ENCODE measurements around the gene CDHR4. TPM values are rescaled to one million over a fixed set of nuclear protein-coding genes. Genes with fewer than 3 reads are reported as not detected.
"Not testable (repeated sequence)": the region's sequence is repeated elsewhere in the genome, so short reads cannot be mapped to it uniquely, and the experiment has no call there.

Gene CDHR4
- total and polyA plus RNA-seq, 11 donors: not detected

DNA sequence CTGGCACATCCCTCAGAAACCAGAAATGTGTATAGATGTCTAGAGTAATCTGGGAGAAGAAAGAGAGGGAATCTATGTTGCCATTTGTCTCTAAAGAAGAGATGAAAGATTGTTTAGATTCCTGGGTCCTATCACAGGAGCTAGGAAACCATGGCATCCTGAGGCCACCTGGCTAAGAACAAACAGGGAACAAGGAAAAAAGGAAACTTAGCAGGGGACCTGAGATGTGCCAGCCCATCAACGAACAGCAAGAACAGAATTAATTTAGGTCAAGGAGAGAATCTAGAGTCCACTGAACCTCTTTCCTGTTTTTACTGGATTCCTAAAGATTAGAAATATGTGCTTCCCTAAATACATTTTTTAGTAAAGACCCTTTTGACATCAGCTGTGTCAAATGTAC, 43.6 kb downstream of the CDHR4 start:
- no peak overlapping the region for H3K27ac ChIP-seq
- peaks cover 0 to 43% (median 6%) of the 10 kb centered on the region in 12 donors for H3K4me1 ChIP-seq
- intact Hi-C loops (cut with DNase I): no loop called here
- no peaks in the 10 kb centered on the region for H3K9me3 ChIP-seq
- H3K36me3 ChIP-seq: peaks cover 0 to 7% (median 0%) of the 10 kb centered on the region in 9 donors
- H3K27me3 ChIP-seq: no peaks in the 10 kb centered on the region
- DNase-seq (no peak), ATAC-seq (no peak)
- 67 to 74% (median 70%) methylated on average over 1 of the region's 1 CpG for WGBS, 4 donors
- TF ChIP-seq CTCF (IDR thresholded peaks at IDR 0.05) (no peak), POLR2A (IDR thresholded peaks at IDR 0.05) (no peak)
- no peak overlapping the region for H3K4me3 ChIP-seq

- ATAC-seq (no peak), DNase-seq (no peak)
- Histone ChIP-seq H3K27me3 (no peaks in the 10 kb centered on the region), H3K36me3 (peaks cover 0 to 9% (median 0%) of the 10 kb centered on the region in 9 donors), H3K4me1 (peaks cover 0 to 51% (median 8%) of the 10 kb centered on the region in 12 donors), H3K27ac (no peak overlapping the region), H3K4me3 (no peak overlapping the region), H3K9me3 (no peaks in the 10 kb centered on the region)
- TF ChIP-seq POLR2A (IDR thresholded peaks at IDR 0.05) (no peak), CTCF (IDR thresholded peaks at IDR 0.05) (no peak)
- WGBS, 4 donors: 61 to 79% (median 69%) methylated on average over 1 of the region's 1 CpG
- intact Hi-C loops (cut with DNase I): no loop called here
Measured at GRCh38 chr3:49754536-49754935, 45.1 kb downstream of the CDHR4 start.

DNA sequence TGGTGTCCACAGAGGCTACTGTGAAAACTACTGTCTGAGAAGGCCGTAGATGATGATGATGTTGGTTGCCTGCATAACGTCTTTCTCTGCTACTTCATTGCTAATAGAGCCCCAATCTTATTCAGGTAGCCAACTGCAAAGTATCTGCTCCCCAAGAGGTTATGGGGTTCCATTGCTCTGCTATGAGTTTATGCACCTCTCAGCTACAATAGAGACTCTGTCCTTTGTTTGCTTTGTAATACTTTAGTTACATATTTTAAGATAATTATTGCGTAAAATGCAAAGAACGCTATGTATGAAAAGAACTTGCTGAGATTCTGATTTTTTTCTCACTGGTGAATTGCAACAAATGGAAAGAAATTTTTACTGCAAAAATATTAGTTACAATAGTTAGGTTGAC, 48.2 kb downstream of the CDHR4 start:
- Histone ChIP-seq H3K27ac (no peak overlapping the region), H3K27me3 (no peaks in the 10 kb centered on the region), H3K4me1 (peaks cover 0 to 38% (median 6%) of the 10 kb centered on the region in 12 donors), H3K4me3 (no peak overlapping the region), H3K9me3 (no peaks in the 10 kb centered on the region), H3K36me3 (peaks cover 0 to 28% (median 19%) of the 10 kb centered on the region in 9 donors)
- intact Hi-C loops (cut with DNase I): no loop called here
- WGBS, 4 donors: 93 to 96% (median 94%) methylated on average over 4 of the region's 4 CpGs
- DNase-seq: no peak
- ATAC-seq: no peak
- TF ChIP-seq CTCF (IDR thresholded peaks at IDR 0.05) (no peak), POLR2A (IDR thresholded peaks at IDR 0.05) (no peak)

DNA sequence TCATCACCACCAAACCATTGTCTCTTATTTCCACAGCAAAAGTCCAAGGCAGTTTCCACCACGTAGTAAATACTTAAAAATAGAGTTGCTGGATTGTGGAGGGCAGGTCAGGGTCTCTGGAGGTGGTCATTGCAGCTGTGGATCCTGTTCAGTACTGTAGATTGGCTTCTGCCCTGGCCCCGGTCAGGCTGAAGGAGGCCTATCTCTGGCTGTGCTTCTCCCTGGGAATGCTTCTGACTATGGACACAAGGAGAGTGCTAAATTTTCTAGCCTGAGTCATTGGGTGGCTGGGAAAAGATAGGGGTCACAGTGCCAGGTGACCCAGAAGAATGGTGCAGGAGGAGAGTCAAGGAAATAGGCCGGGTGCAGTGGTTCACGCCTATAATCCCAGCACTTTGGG, 49.6 kb downstream of the CDHR4 start:
- TF ChIP-seq POLR2A (IDR thresholded peaks at IDR 0.05) (no peak), CTCF (IDR thresholded peaks at IDR 0.05) (no peak)
- WGBS, 4 donors: 78 to 89% (median 83%) methylated on average over 4 of the region's 4 CpGs
- Histone ChIP-seq H3K4me1 (peaks cover 0 to 34% (median 6%) of the 10 kb centered on the region in 12 donors), H3K27ac (no peak overlapping the region), H3K4me3 (no peak overlapping the region), H3K27me3 (no peaks in the 10 kb centered on the region), H3K36me3 (peaks cover 0 to 40% (median 33%) of the 10 kb centered on the region in 9 donors), H3K9me3 (no peaks in the 10 kb centered on the region)
- DNase-seq: no peak
- intact Hi-C loops (cut with DNase I): no loop called here
- peak in 2 of 4 donors; percentile 39 to 56 for ATAC-seq

DNA sequence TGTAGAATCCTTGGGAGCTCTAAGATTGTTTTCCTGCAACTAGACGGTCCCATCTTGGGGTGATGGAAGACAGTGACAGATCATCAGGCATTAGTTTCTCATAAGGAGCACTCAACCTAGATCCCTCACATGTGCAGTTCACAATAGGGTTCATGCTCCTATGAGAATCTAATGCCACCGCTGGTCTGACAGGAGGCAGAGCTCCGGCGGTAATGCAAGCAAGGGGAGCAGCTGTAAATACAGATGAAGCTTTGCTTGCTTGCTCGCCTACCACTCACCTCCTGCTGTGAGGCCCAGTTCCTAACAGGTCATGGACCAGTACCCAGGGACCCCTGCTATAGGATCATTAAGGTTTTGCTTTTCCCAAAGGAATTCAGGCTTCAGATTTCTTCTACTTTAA, 50.8 kb downstream of the CDHR4 start:
- DNase-seq; H3K27ac ChIP-seq; intact Hi-C loops (cut with DNase I); ATAC-seq; H3K4me3 ChIP-seq; H3K9me3 ChIP-seq; H3K27me3 ChIP-seq: not testable (repeated sequence)
- H3K36me3 ChIP-seq: peaks cover 0 to 46% (median 38%) of the 10 kb centered on the region in 9 donors
- peaks cover 0 to 23% (median 3%) of the 10 kb centered on the region in 12 donors for H3K4me1 ChIP-seq
- 87 to 92% (median 88%) methylated on average over 5 of the region's 5 CpGs for WGBS, 4 donors

Data from heart left ventricle (tissue), 16 donors.